ENCODE results near the gene ABCF2.

ABCF2 gene

DNA sequence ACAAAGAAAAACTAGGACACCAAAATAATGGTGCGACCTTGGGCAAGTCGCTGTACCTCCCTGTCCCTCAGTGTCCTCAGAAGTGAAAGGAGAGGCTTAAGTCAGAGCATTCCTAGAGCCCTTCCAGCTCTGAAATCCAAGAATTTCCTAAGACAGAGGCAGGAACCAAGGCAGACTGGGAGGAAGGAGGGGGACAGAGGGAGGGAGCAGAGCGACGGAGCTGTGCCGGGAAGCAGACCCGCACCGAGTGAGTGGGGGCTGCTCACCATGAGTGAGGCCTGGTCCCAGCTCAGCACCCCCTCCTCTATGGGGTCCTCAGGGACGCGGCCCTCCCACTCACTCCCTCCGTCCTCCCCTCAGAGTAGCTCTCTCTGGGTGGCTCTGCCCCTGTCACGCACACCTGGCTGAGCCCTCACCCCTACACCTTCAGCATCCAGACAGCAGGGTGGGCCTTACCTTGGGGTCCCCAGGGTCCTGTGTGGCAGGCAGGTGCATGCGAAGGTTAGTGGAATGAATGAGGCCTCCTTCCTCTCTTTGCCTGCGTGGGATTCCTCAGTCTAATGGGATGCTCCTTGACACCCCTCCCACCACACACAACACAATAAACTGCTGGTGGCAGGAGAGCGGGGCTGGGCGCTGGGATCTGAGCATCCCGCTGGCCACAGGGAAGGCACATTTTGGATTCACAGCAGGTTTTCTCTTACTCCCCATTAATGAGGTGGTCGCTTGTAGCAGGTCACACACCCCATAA is 26.1 kb upstream of the ABCF2 start:
- Histone ChIP-seq H3K9me3 (ENCODE audit: control insufficient read depth, insufficient read depth, low read length) (no peaks in the 10 kb centered on the region), H3K27ac (ENCODE audit: low read length) (no peak overlapping the region), H3K4me1 (ENCODE audit: control insufficient read depth, insufficient read depth, low read length) (peaks cover 8% of the 10 kb centered on the region), H3K4me3 (ENCODE audit: low read length) (no peak overlapping the region; the same call in 1 of the 2 replicates), H3K27me3 (ENCODE audit: control insufficient read depth, insufficient read depth, low read length) (peaks cover 16% of the 10 kb centered on the region; the same call in 1 of the 2 replicates), H3K36me3 (ENCODE audit: control insufficient read depth, insufficient read depth, low read length) (no peaks in the 10 kb centered on the region)
- WGBS (ENCODE audit: insufficient coverage, insufficient read length) = no CpG with 5 or more reads among the region's 17 CpGs
- DNase-seq (ENCODE audit: low read depth, low spot score) = no peak

DNA sequence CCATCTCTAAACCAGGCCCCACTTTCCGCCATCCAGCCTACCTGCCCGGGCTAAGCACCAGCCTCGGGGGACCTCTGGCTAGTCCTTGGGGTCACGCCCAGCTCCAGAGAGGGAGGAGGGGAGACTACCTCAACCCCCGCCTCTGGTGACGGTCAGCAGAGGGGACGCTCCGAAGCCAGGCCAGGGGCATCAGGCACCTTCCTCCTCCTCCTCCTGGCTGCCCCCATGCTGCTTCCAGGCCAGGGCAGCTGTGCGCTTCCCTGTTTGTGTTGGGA is 25.5 kb upstream of the ABCF2 start:
- no peak for DNase-seq (ENCODE audit: low read depth, low spot score)
- no peaks in the 10 kb centered on the region for H3K36me3 ChIP-seq (ENCODE audit: control insufficient read depth, insufficient read depth, low read length)
- no CpG with 5 or more reads among the region's 9 CpGs for WGBS (ENCODE audit: insufficient coverage, insufficient read length)
- H3K27me3 ChIP-seq (ENCODE audit: control insufficient read depth, insufficient read depth, low read length) = peaks cover 21% of the 10 kb centered on the region; the same call in 1 of the 2 replicates
- peak overlapping the region; percentile 44; the same call in 1 of the 2 replicates for H3K4me3 ChIP-seq (ENCODE audit: low read length)
- H3K4me1 ChIP-seq (ENCODE audit: control insufficient read depth, insufficient read depth, low read length) = peaks cover 8% of the 10 kb centered on the region
- H3K9me3 ChIP-seq (ENCODE audit: control insufficient read depth, insufficient read depth, low read length) = no peaks in the 10 kb centered on the region
- no peak overlapping the region for H3K27ac ChIP-seq (ENCODE audit: low read length)

DNA sequence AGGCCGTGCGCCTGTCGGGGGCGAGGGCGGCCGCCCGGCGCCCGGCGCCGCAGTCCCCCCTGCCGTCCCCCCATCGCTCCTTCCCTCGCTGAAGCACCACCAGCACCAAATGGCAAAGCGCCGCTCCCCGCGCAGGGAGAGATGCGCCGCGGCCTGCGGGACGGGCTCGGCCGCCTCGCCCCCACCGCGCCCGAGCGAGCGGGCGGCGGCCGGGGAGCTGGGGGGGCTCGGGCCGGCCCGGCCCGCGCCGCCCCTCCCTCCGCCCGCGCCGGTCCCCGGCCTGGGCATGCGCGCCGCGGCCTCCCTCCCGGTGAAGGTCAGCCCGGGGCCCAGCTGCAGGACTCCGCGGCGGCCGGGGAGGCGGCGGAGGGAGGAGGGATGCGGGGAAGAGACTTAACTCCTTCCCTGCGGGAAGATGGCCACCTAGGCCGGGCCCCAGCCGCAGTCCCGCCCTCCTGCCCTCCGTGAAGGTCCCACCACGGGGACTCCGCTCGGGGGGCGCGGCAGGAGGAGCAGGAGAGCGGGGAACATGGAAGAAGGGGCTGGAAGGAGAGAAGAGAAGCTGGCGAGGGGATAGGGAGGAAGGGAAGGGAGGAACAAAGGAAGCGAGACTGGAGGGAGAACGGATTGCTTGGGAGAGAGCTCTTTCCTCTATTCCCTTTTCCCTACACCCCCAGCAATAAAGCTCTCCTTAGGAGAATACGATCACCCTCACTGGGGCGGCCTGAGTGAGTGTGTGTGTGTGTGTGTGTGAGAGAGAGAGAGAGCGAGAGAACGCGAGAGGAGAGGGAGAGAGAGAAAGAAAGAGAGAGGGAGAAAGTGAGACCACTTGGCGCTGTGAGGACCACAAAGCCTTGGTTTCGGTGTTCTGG is 24.9 kb upstream of the ABCF2 start:
- no peak overlapping the region for H3K27ac ChIP-seq (ENCODE audit: low read length)

DNA sequence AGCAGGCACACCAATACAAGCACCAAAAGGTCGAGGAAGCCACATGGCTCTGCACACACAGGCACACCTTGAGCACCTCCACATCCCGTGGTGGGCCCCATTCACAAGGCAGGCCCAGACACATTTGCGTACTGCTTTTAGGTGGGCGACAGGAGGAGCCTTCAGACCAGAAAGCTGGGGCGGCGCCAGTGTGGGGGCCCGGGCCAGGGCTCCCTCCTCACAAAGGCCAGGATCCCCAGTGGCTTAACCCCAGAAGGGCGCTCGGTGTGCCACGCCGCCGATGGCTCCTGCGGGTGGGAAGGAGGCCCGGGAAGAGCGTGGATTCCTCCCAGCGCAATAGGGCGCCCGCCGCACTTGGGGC is 24.3 kb upstream of the ABCF2 start:
- Histone ChIP-seq H3K4me1 (ENCODE audit: control insufficient read depth, insufficient read depth, low read length) (peaks cover 8% of the 10 kb centered on the region), H3K27me3 (ENCODE audit: control insufficient read depth, insufficient read depth, low read length) (peaks cover 30% of the 10 kb centered on the region; the same call in 1 of the 2 replicates)

More for the DNA sequence above, 24.9 kb upstream of the ABCF2 start:
- no peak for DNase-seq (ENCODE audit: low read depth, low spot score)
- Histone ChIP-seq H3K4me3 (ENCODE audit: low read length) (peak overlapping the region; percentile 44; the same call in 1 of the 2 replicates), H3K36me3 (ENCODE audit: control insufficient read depth, insufficient read depth, low read length) (no peaks in the 10 kb centered on the region), H3K4me1 (ENCODE audit: control insufficient read depth, insufficient read depth, low read length) (peaks cover 8% of the 10 kb centered on the region), H3K9me3 (ENCODE audit: control insufficient read depth, insufficient read depth, low read length) (no peaks in the 10 kb centered on the region), H3K27me3 (ENCODE audit: control insufficient read depth, insufficient read depth, low read length) (peaks cover 25% of the 10 kb centered on the region; the same call in 1 of the 2 replicates)
- WGBS (ENCODE audit: insufficient coverage, insufficient read length) = no CpG with 5 or more reads among the region's 79 CpGs

DNA sequence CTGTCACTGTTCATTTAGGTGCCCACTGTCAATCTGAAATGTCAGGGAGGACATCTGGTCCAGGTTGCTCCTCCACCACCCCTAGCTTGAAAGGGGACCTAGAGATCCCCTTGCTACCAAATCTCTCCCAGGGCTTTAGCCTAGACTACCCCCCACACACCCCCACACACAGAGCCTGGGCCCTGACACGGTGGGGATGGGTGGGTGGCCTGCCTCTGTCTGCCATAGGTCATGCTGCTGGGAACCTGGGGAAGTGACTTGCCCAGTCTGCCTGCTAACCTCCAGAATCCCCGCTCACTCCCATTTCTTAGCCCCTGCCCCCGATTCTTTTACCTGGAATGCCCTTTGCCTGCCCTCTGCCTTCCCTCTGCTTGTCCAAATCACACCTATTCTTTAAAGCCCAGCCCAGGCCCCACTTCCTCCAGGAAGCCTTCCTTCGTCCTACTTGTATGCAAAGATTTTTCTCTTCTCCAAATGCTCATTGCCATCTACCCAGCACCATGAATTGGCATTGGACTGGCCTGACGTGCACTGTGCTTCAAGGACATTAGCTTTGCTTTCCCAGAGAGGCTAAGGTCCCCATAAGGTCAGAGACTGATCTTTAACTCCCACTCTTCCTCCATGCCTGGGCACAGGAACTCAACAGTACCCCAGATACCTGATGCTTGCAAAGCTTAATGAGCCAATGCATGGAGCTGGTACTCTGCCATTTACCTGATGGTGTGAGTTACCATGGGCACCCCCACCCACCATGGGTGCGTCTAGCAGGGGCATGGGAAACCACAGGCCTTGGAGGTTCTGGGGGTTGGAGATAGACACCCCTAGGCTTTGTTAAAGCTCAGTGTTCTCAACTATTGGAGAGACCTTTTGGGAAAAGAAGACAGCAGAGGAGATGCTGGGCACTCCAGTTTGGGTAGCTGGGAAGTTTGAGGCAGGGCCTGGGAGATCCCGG is 23.5 kb upstream of the ABCF2 start:
- no CpG with 5 or more reads among the region's 7 CpGs for WGBS (ENCODE audit: insufficient coverage, insufficient read length)
- no peak for DNase-seq (ENCODE audit: low read depth, low spot score)
- Histone ChIP-seq H3K27ac (ENCODE audit: low read length) (no peak overlapping the region), H3K27me3 (ENCODE audit: control insufficient read depth, insufficient read depth, low read length) (peaks cover 35% of the 10 kb centered on the region; the same call in 1 of the 2 replicates), H3K9me3 (ENCODE audit: control insufficient read depth, insufficient read depth, low read length) (no peaks in the 10 kb centered on the region), H3K4me1 (ENCODE audit: control insufficient read depth, insufficient read depth, low read length) (peaks cover 8% of the 10 kb centered on the region), H3K36me3 (ENCODE audit: control insufficient read depth, insufficient read depth, low read length) (no peaks in the 10 kb centered on the region), H3K4me3 (ENCODE audit: low read length) (no peak overlapping the region)

More for the DNA sequence above, 24.3 kb upstream of the ABCF2 start:
- Histone ChIP-seq H3K27ac (ENCODE audit: low read length) (no peak overlapping the region), H3K4me3 (ENCODE audit: low read length) (peak overlapping the region; percentile 44; the same call in 1 of the 2 replicates), H3K36me3 (ENCODE audit: control insufficient read depth, insufficient read depth, low read length) (no peaks in the 10 kb centered on the region), H3K9me3 (ENCODE audit: control insufficient read depth, insufficient read depth, low read length) (no peaks in the 10 kb centered on the region)
- DNase-seq (ENCODE audit: low read depth, low spot score) = no peak
- WGBS (ENCODE audit: insufficient coverage, insufficient read length) = no CpG with 5 or more reads among the region's 19 CpGs

DNA sequence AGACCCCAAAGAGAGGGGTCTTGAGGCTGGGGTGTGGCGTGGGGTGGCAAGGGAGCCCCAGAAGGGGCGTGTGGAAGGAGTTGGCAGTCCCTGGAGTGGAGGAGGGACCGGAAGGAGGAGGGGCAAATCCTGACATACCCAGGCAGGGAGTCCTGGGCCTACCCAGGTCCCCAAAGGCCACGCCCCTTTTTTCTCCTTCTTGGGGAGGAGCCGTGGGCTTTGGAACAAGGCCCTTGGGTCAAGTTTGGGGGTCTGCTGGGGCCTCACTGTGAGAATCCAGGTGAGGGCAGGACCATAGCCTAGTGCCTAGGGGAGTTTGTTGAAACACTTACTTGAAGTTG is 22.7 kb upstream of the ABCF2 start:
- no peak overlapping the region for H3K4me3 ChIP-seq (ENCODE audit: low read length)
- H3K27me3 ChIP-seq (ENCODE audit: control insufficient read depth, insufficient read depth, low read length) = peaks cover 35% of the 10 kb centered on the region; the same call in 1 of the 2 replicates
- no peak for DNase-seq (ENCODE audit: low read depth, low spot score)
- WGBS (ENCODE audit: insufficient coverage, insufficient read length) = no CpG with 5 or more reads among the region's 5 CpGs
- peaks cover 8% of the 10 kb centered on the region for H3K4me1 ChIP-seq (ENCODE audit: control insufficient read depth, insufficient read depth, low read length)
- H3K9me3 ChIP-seq (ENCODE audit: control insufficient read depth, insufficient read depth, low read length) = no peaks in the 10 kb centered on the region
- H3K36me3 ChIP-seq (ENCODE audit: control insufficient read depth, insufficient read depth, low read length) = no peaks in the 10 kb centered on the region
- H3K27ac ChIP-seq (ENCODE audit: low read length) = no peak overlapping the region

DNA sequence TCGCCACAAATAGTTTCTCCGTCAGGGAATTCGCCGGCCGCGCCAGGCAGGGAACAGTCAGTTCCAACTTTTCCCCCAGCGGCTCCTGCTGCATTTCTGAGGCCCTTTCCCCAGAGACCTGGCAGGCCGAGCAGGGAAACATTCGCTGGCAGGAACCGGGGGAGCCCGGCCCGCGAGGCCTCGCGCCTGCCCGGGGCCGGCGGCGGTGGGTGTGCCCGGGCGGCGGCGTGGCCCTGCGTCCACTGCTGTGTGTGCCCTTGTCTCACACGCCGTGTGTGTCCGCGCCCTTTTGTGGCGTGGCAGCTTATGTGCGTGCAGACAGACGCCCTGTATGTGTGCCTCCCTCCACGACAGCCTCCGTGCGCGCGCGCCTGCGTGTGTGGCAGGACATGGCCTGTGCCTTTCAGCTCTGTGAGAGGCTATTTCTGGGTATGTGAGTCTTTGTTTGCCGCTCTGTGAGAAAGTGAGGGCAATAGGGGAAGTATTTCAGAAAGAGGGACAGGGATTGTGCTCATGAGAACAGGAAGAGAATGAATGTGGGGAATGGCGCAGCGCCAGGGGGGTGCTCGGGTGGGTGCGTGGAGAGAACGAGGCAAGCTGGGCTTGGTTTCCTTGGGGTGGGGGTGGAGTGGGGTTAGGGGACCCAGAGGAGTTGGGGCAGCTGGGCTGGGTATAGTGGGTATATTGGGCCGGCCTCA is 22.2 kb upstream of the ABCF2 start:
- H3K36me3 ChIP-seq (ENCODE audit: control insufficient read depth, insufficient read depth, low read length) = no peaks in the 10 kb centered on the region
- DNase-seq (ENCODE audit: low read depth, low spot score) = no peak
- H3K27me3 ChIP-seq (ENCODE audit: control insufficient read depth, insufficient read depth, low read length) = peaks cover 35% of the 10 kb centered on the region; the same call in 1 of the 2 replicates
- no CpG with 5 or more reads among the region's 45 CpGs for WGBS (ENCODE audit: insufficient coverage, insufficient read length)
- H3K9me3 ChIP-seq (ENCODE audit: control insufficient read depth, insufficient read depth, low read length) = no peaks in the 10 kb centered on the region
- H3K4me3 ChIP-seq (ENCODE audit: low read length) = peak overlapping the region; percentile 25; the same call in 1 of the 2 replicates
- H3K27ac ChIP-seq (ENCODE audit: low read length) = no peak overlapping the region
- peaks cover 8% of the 10 kb centered on the region for H3K4me1 ChIP-seq (ENCODE audit: control insufficient read depth, insufficient read depth, low read length)

DNA sequence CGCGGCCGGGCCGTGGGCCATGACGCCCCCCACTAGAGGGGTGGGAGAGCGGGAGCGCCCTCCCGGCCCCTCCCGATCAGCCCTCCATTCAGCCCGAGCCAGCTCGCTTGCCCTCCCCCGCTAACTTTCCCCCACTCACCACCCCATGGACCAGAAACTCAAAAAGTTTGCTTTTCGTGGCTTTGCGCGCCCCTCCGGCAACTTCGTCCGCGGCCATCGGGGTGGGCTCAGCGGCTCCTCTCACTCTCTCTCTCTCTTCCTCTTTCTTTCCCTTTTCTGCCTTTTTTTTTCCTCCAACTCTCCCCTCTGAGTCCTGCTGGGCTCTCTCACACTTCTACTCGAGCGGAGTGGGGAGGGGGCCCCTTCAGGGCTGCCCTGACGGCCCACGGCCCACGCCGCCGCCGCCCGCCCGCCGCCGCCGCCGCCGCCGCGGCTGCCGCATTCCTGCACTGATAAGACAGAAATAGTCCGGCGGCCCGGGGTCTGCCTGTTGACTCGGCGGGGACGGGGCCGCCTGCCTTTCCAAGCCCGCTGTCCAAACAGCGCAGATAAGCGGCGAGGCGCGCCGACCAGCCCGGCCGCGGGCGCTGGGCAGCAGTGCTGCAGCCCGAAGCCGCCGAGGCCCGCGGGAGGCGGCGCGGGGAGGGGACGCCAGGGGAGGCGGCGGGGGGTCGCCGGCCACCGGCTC is 21.5 kb upstream of the ABCF2 start, which contains the start of gene SMARCD3:
Gene SMARCD3 (minus strand): TSS at position 349 of the 688 bp plus-strand sequence. CDS start 132 bp downstream, at position 217.
- Histone ChIP-seq H3K9me3 (ENCODE audit: control insufficient read depth, insufficient read depth, low read length) (no peaks in the 10 kb centered on the region), H3K36me3 (ENCODE audit: control insufficient read depth, insufficient read depth, low read length) (no peaks in the 10 kb centered on the region), H3K4me3 (ENCODE audit: low read length) (peak within 1 kb of the TSS; percentile 25; the same call in 1 of the 2 replicates), H3K27me3 (ENCODE audit: control insufficient read depth, insufficient read depth, low read length) (peaks cover 35% of the 10 kb centered on the region; the same call in 1 of the 2 replicates), H3K4me1 (ENCODE audit: control insufficient read depth, insufficient read depth, low read length) (peaks cover 10% of the 10 kb centered on the region), H3K27ac (ENCODE audit: low read length) (no peak within 1 kb of the TSS)
- DNase-seq (ENCODE audit: low read depth, low spot score) = no peak
- no CpG with 5 or more reads among the region's 71 CpGs for WGBS (ENCODE audit: insufficient coverage, insufficient read length)

Measured in iPS DF 6.9 (cell line).